T47D (cell line): ENCODE measurements around the gene MYO16.

Experiments
- DNase-seq, 2 experiments: peaks; one replicate each; pipeline versions ENCODE4 v3.0.0 to v3.0.0-alpha.2; 2011 to 2012; ENCODE audit warnings: low read depth in 1 of 2, low spot score in 1 of 2
- JUND ChIP-seq: IDR thresholded peaks from 2 replicates; pipeline ENCODE4 v1.6.1; 2012; ENCODE audit warnings: low read depth
- in situ Hi-C: cut with HindIII; loops from 2 replicates; pipeline ENCODE4 v1.10.0; 2016; ENCODE audit warnings: low sequenced_read_pairs, low pct_unique_long_range_greater_than_20kb

Gene MYO16

GRCh38 chr13:109139346-109139745 is 509.9 kb downstream of the MYO16 start:
- no peak for DNase-seq
- in situ Hi-C loops: no loop called here
- TF ChIP-seq JUND: no peak

GRCh38 chr13:109140054-109140453 is 510.6 kb downstream of the MYO16 start:
- in situ Hi-C loops: no loop called here
- no peak for TF ChIP-seq JUND
- no peak for DNase-seq

GRCh38 chr13:109140479-109141349 is 511.3 kb downstream of the MYO16 start:
- no peak for DNase-seq
- in situ Hi-C loops: no loop called here
- TF ChIP-seq JUND: no peak

- no peak for DNase-seq
- in situ Hi-C loops: no loop called here
- no peak for TF ChIP-seq JUND
Observed at GRCh38 chr13:109141706-109142105, 512.3 kb downstream of the MYO16 start.

GRCh38 chr13:109144693-109145437 is 515.5 kb downstream of the MYO16 start:
- in situ Hi-C loops: no loop called here
- DNase-seq: no peak
- no peak for TF ChIP-seq JUND

- TF ChIP-seq JUND: no peak
- DNase-seq: peak; percentile 65 to 66
- in situ Hi-C loops: no loop called here
Observed at GRCh38 chr13:109145631-109146030, 516.2 kb downstream of the MYO16 start.

- in situ Hi-C loops: no loop called here
- DNase-seq: no peak
- no peak for TF ChIP-seq JUND
Observed at GRCh38 chr13:109146393-109146792, 517.0 kb downstream of the MYO16 start.

- no peak for TF ChIP-seq JUND
Observed at GRCh38 chr13:109146912-109147647, 517.7 kb downstream of the MYO16 start.

GRCh38 chr13:109148243-109148642 is 518.8 kb downstream of the MYO16 start:
- no peak for DNase-seq
- no peak for TF ChIP-seq JUND
- in situ Hi-C loops: no loop called here

More at GRCh38 chr13:109146912-109147647, 517.7 kb downstream of the MYO16 start:
- DNase-seq: no peak
- in situ Hi-C loops: no loop called here

GRCh38 chr13:109150696-109151095 is 521.3 kb downstream of the MYO16 start:
- in situ Hi-C loops: no loop called here
- TF ChIP-seq JUND: no peak
- no peak for DNase-seq

- no peak for DNase-seq
- in situ Hi-C loops: no loop called here
- no peak for TF ChIP-seq JUND
Observed at GRCh38 chr13:109151255-109151654, 521.8 kb downstream of the MYO16 start.

GRCh38 chr13:109151696-109152095 is 522.3 kb downstream of the MYO16 start:
- no peak for TF ChIP-seq JUND

More at GRCh38 chr13:109151696-109152095, 522.3 kb downstream of the MYO16 start:
- DNase-seq: no peak
- in situ Hi-C loops: no loop called here
